GM19239 (cell line): ENCODE results near the gene EXTL1.
"Not testable (repeated sequence)": the region's sequence is repeated elsewhere in the genome, so short reads cannot be mapped to it uniquely, and the experiment has no call there.

ENCODE experiments used
- DNase-seq: peaks from one replicate; pipeline ENCODE4 v3.0.0; 2011; ENCODE audit warnings: low spot score; ENCODE audit not compliant: insufficient read length
- FAIRE-seq: peaks from 2 replicates; lab custom pipeline; 2011; peaks lifted over from hg19 to GRCh38; lab: Jason Lieb, UNC

The EXTL1 gene

GRCh38 chr1:26021647-26022403 is at the start of gene EXTL1:
Gene EXTL1 (plus strand): TSS chr1:26021775. CDS start chr1:26022647, 872 bp downstream.
- FAIRE-seq = no peak
- DNase-seq = no peak

- no peak for DNase-seq
- FAIRE-seq = no peak
These were observed 49.8 kb upstream of the EXTL1 start for GRCh38 chr1:25971811-25972180.

- DNase-seq = no peak
- FAIRE-seq = no peak
These were observed 47.8 kb upstream of the EXTL1 start for GRCh38 chr1:25973610-25974321.

- no peak for FAIRE-seq
- no peak for DNase-seq
These were observed 43.8 kb upstream of the EXTL1 start for GRCh38 chr1:25977801-25978200.

- DNase-seq (no peak), FAIRE-seq (no peak)
These were observed 43.2 kb upstream of the EXTL1 start for GRCh38 chr1:25978403-25978802.

GRCh38 chr1:25979210-25979609 is 42.4 kb upstream of the EXTL1 start:
- DNase-seq = no peak
- no peak for FAIRE-seq

- DNase-seq (no peak), FAIRE-seq (no peak)
These were observed 36.4 kb upstream of the EXTL1 start for GRCh38 chr1:25985171-25985570.

GRCh38 chr1:25985670-25986069 is 35.9 kb upstream of the EXTL1 start:
- FAIRE-seq (no peak), DNase-seq (no peak)

- FAIRE-seq, DNase-seq: not testable (repeated sequence)
These were observed 34.8 kb upstream of the EXTL1 start for GRCh38 chr1:25986773-25987172.

- DNase-seq (no peak), FAIRE-seq (no peak)
These were observed 33.6 kb upstream of the EXTL1 start for GRCh38 chr1:25987951-25988350.

GRCh38 chr1:25989440-25990234 is 31.9 kb upstream of the EXTL1 start:
- no peak for FAIRE-seq

GRCh38 chr1:25990251-25990650 is 31.3 kb upstream of the EXTL1 start:
- FAIRE-seq (no peak), DNase-seq (no peak)

More at GRCh38 chr1:25989440-25990234, 31.9 kb upstream of the EXTL1 start:
- no peak for DNase-seq

GRCh38 chr1:25990702-25991395 is 30.7 kb upstream of the EXTL1 start:
- FAIRE-seq (no peak), DNase-seq (no peak)

- DNase-seq = no peak
- FAIRE-seq = no peak
These were observed 29.5 kb upstream of the EXTL1 start for GRCh38 chr1:25991937-25992688.

GRCh38 chr1:25992689-25993171 is 28.8 kb upstream of the EXTL1 start:
- no peak for DNase-seq
- FAIRE-seq = no peak

GRCh38 chr1:25993197-25993951 is 28.2 kb upstream of the EXTL1 start:
- FAIRE-seq (no peak), DNase-seq (no peak)

- DNase-seq (no peak), FAIRE-seq (no peak)
These were observed 27.0 kb upstream of the EXTL1 start for GRCh38 chr1:25994402-25995150.
